Neutrophil (primary cell): ENCODE data around the gene DNAH1.

Source experiments
- H3K27ac ChIP-seq: fragments of 200-600 bp; sonication (generic); 2 replicates; pipeline ENCODE4 v1.5.1; 2016; ENCODE audit warnings: mild to moderate bottlenecking, moderate library complexity
- H3K27me3 ChIP-seq: fragments of 200-600 bp; sonication (generic); 2 replicates; pipeline ENCODE4 v1.6.0; 2016; ENCODE audit warnings: mild to moderate bottlenecking
- H3K36me3 ChIP-seq: fragments of 200-600 bp; sonication (generic); 2 replicates; pipeline ENCODE4 v1.5.1; 2017
- H3K4me1 ChIP-seq, 2 experiments: fragments of 200-600 bp in 1 of 2; sonication (generic) in 1 of 2; 1 replicate in 1 of 2; 2 replicates in 1 of 2; pipeline versions ENCODE4 v1.5.1 to v1.6.1; 2013 to 2016; ENCODE audit warnings: low read depth in 1 of 2, low read length in 1 of 2, mild to moderate bottlenecking in 1 of 2, moderate library complexity in 1 of 2; ENCODE audit not compliant: control insufficient read depth in 1 of 2, insufficient read depth in 1 of 2
- H3K4me3 ChIP-seq, 2 experiments: fragments of 200-600 bp in 1 of 2; sonication (generic) in 1 of 2; 1 replicate in 1 of 2; 2 replicates in 1 of 2; pipeline ENCODE4 v1.5.1; 2013 to 2016; ENCODE audit warnings: low read depth in 1 of 2, low read length in 1 of 2, mild to moderate bottlenecking in 1 of 2, moderate library complexity in 1 of 2
- H3K9me3 ChIP-seq: fragments of 200-600 bp; sonication (generic); 2 replicates; pipeline ENCODE4 v1.5.1; 2016
- CTCF ChIP-seq: fragments of 200-600 bp; sonication (generic); IDR thresholded peaks from 2 replicates; pipeline ENCODE4 v1.5.1; 2016; ENCODE audit warnings: antibody characterized with exemption

The DNAH1 gene

GRCh38 chr3:52401021-52401420 lies 84.9 kb downstream of the DNAH1 start:
- peaks cover 100% of the 10 kb centered on the region for H3K36me3 ChIP-seq
- no peak for TF ChIP-seq CTCF
- no peak overlapping the region for H3K4me3 ChIP-seq

GRCh38 chr3:52401551-52401950 lies 85.4 kb downstream of the DNAH1 start:
- Histone ChIP-seq H3K27me3 (no peaks in the 10 kb centered on the region), H3K27ac (no peak overlapping the region), H3K4me3 (no peak overlapping the region), H3K4me1 (no peaks in the 10 kb centered on the region), H3K36me3 (peaks cover 100% of the 10 kb centered on the region), H3K9me3 (no peaks in the 10 kb centered on the region)
- no peak for TF ChIP-seq CTCF

More at GRCh38 chr3:52401021-52401420, 84.9 kb downstream of the DNAH1 start:
- H3K9me3 ChIP-seq: no peaks in the 10 kb centered on the region
- no peak overlapping the region for H3K27ac ChIP-seq
- no peaks in the 10 kb centered on the region for H3K27me3 ChIP-seq
- no peaks in the 10 kb centered on the region for H3K4me1 ChIP-seq

GRCh38 chr3:52402101-52402521 lies 86.0 kb downstream of the DNAH1 start:
- Histone ChIP-seq H3K36me3 (peaks cover 100% of the 10 kb centered on the region), H3K27me3 (no peaks in the 10 kb centered on the region), H3K27ac (no peak overlapping the region), H3K4me3 (no peak overlapping the region), H3K9me3 (no peaks in the 10 kb centered on the region), H3K4me1 (no peaks in the 10 kb centered on the region)
- TF ChIP-seq CTCF: no peak

GRCh38 chr3:52402706-52403270 lies 86.7 kb downstream of the DNAH1 start:
- H3K27ac ChIP-seq: no peak overlapping the region
- no peak for TF ChIP-seq CTCF
- H3K4me3 ChIP-seq: no peak overlapping the region
- peaks cover 0 to 3% of the 10 kb centered on the region in 2 experiments for H3K4me1 ChIP-seq
- H3K36me3 ChIP-seq: peaks cover 100% of the 10 kb centered on the region
- no peaks in the 10 kb centered on the region for H3K27me3 ChIP-seq
- H3K9me3 ChIP-seq: no peaks in the 10 kb centered on the region

- peaks cover under 1 to 4% of the 10 kb centered on the region in 2 experiments for H3K4me1 ChIP-seq
- no peak overlapping the region for H3K27ac ChIP-seq
- no peak overlapping the region for H3K4me3 ChIP-seq
- no peaks in the 10 kb centered on the region for H3K27me3 ChIP-seq
- TF ChIP-seq CTCF: no peak
- peaks cover 100% of the 10 kb centered on the region for H3K36me3 ChIP-seq
- no peaks in the 10 kb centered on the region for H3K9me3 ChIP-seq
Measured at GRCh38 chr3:52403271-52403841, 87.2 kb downstream of the DNAH1 start.
